ENCODE data around the gene EPB41L4A.

Gene EPB41L4A

GRCh38 chr5:112143690-112144089 is 275.4 kb downstream of the EPB41L4A start:
- DNase-seq = no peak

- no peak for DNase-seq
Observed at GRCh38 chr5:112142769-112143270, 276.3 kb downstream of the EPB41L4A start.

- no peak for DNase-seq
Observed at GRCh38 chr5:112141582-112141981, 277.5 kb downstream of the EPB41L4A start.

DNA sequence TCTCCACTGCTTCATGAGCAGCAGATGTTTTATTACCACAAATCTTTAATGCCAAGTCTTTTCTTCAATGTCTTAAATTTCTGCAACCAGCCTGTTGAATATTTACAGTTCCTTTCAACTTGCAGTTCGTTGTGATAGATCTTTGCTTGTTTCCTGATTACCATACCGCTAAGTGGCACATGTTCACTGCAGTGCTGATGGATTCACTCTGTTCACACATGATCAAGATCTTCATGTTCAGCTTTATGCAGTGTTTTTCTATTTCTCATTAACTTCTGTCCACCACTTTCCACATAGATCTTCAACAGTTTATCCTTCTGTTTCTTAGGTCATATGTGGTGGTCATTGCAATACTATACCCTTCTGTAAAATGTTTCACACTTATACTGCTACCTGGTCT is 280.6 kb downstream of the EPB41L4A start:
- DNase-seq = no peak

DNA sequence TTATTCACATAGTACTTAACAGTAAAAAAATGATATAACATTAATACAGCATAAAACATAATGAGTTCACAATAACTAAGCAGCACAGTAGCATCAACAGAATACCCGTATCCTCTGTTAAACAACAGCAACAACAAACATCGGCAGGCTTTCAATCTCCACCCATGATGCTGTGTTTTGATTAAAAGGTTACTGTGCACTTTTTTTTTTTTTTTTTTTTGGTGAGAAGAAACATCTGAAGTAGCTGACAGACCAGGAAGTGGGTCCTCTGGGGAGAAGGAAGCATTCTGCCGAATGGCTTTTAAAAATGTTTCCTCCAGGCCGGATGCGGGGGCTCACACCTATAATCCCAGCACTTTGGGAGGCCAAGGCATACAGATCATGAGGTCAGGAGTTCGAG is 282.3 kb downstream of the EPB41L4A start:
- no peak for DNase-seq

GRCh38 chr5:112127861-112128260 is 291.2 kb downstream of the EPB41L4A start:
- DNase-seq = no peak

DNA sequence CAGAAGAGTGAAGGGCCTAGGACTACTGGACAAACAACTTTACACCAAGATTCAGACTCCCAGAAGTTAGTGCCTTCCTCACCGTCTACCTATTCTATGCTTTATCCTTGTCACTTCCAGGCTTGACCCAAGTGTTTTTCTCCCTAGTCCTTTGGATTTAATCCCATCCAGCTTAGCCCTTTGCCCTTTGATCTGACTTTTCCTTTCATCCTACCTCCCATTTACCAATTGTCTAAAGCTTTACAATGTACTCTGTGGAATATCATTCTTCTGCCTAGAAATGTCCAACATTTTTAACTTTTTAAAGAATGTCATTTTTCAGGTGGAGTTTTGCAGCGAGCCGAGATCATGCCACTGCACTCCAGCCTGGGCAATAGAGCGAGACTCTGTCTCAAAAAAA is 292.1 kb downstream of the EPB41L4A start:
- no peak for DNase-seq

- DNase-seq = peak in 1 of 2 experiments; percentile 86
Observed at GRCh38 chr5:112125903-112126302, 293.2 kb downstream of the EPB41L4A start.

DNA sequence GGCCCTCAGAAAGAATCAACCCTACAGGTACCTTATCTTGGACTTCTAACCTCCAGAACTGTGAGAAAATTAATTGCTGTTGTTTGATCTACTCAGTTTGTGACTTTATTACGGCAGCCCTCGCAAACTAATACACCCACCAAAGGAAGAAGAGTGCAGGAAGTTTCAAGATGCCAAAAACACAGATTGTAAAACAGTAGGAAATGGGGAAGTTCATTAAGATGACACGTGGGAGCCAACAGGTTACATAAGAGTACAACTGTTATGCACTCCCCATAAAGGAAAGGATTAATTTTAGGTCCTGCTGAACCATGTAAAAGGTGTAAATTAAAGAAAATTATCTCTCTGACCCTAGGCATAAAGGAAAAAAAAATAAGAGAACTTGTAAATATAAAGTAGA is 294.3 kb downstream of the EPB41L4A start:
- DNase-seq = no peak

DNA sequence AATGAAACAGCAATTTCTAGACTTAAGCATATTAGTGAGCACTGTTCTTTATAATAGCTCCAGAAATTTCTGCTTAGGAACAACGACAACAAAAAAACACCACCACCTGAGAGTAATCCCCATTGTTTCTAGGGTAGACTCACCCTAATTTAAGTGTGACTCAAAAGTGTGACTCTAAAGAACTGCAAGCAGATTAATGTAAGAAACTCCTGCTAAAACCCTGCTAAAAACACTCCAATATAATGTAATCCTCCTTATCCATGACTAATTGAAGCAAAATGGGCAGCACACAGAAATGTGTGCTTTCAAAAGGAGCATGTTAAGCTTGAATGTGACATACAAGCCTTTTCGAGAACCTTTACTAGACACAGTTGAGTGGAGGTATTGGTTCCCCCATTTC is 296.0 kb downstream of the EPB41L4A start:
- peak in 1 of 2 experiments; percentile 30 for DNase-seq

- DNase-seq = no peak
Observed at GRCh38 chr5:112122353-112122752, 296.7 kb downstream of the EPB41L4A start.

DNA sequence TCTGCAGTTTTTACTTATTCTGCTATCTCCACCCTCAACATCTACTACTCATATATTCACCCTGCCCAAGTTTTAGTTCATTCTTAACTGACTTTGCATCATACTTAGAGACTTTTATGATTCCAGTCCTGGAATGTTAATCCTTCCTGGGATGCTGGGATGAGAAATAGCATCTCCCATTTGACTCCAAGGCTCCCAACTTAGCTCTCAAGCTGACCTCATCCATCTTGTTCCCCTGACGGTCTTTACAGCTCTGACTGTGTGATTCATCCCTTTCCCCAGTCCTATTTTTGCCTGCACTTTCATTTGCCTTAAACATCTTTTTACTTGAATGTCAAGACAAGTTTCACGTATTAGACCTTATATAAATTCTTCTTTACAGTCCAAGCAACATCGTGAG is 297.8 kb downstream of the EPB41L4A start:
- DNase-seq = no peak

GRCh38 chr5:112119969-112120368 is 299.1 kb downstream of the EPB41L4A start:
- no peak for DNase-seq

GRCh38 chr5:112119508-112119907 is 299.6 kb downstream of the EPB41L4A start:
- DNase-seq = no peak

DNA sequence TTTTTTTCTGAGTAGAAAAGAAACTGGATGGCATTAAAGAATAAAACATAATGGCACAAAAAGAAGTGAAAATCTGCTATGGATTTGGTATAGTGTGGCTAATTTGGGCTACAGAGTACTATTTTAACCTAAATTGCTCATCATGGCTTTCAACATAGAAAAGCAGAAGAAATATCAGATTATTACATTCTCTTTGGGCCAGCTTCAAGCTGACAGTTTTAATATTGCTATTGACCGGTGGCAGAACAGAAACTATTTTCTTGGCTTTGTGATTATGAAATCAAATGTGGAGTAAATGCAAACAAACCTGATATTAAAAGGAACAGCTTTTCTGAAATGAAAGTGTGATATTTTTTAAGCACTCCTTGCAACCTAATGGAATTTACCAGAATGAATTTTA is 301.5 kb downstream of the EPB41L4A start:
- DNase-seq = no peak

DNA sequence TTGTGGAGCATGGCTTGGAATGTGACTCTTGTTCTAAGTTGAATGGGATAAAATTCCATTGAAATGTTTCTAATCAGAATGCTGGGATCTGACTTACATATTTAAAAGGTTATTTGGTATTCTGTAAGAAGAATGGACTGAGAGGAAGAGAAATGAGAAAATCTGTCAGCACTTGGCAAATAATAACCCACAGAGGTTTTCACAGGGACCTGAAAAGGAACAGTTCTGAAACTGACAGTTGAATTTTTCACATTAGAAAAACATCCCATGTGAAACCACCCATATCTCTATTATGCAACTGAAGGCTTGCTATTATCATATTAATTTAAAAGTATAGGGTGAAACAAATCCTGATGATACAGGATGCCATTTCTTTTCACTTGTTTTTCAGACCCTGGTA is 302.7 kb downstream of the EPB41L4A start:
- DNase-seq = no peak

- no peak for DNase-seq
Observed at GRCh38 chr5:112113565-112113964, 305.5 kb downstream of the EPB41L4A start.
